Activated CD4-positive, alpha-beta T cell treated with anti-CD3 and anti-CD28 coated beads, Interleukin-2, amount 50 U/mL, for 4 hours (primary cell): Measurements from ENCODE around the gene GUCD1.
"Not testable (repeated sequence)": the region's sequence is repeated elsewhere in the genome, so short reads cannot be mapped to it uniquely, and the experiment has no call there.

Experiments
- DNase-seq, 2 experiments: peaks; one replicate each; pipeline ENCODE4 v3.0.0-alpha.2; 2020

GUCD1 gene

GRCh38 chr22:24554313-24555164 is at the start of gene GUCD1:
Gene GUCD1 (minus strand): TSS chr22:24555138. CDS start chr22:24554991, 147 bp downstream.
- DNase-seq, result peak; percentile 11 to 29

- peak in 1 of 2 experiments; percentile 13 for DNase-seq
These were observed 49.1 kb upstream of the GUCD1 start for GRCh38 chr22:24603770-24604629.

- DNase-seq, result not testable (repeated sequence)
These were observed 48.2 kb upstream of the GUCD1 start, which contains the start of gene GGT1 for GRCh38 chr22:24602847-24603769. Gene GGT1 (plus strand): TSS chr22:24603193. CDS start chr22:24611082, 7,889 bp downstream.

- DNase-seq, result not testable (repeated sequence)
These were observed 47.3 kb upstream of the GUCD1 start for GRCh38 chr22:24602105-24602749.

- no peak for DNase-seq
These were observed 46.5 kb upstream of the GUCD1 start for GRCh38 chr22:24601217-24602104.

- not testable (repeated sequence) for DNase-seq
These were observed 45.2 kb upstream of the GUCD1 start for GRCh38 chr22:24599958-24600715.

GRCh38 chr22:24599514-24599913 is 44.6 kb upstream of the GUCD1 start:
- DNase-seq, result no peak

GRCh38 chr22:24597076-24597475 is 42.1 kb upstream of the GUCD1 start:
- DNase-seq, result not testable (repeated sequence)

GRCh38 chr22:24595863-24596262 is 40.9 kb upstream of the GUCD1 start:
- no peak for DNase-seq

GRCh38 chr22:24595228-24595627 is 40.3 kb upstream of the GUCD1 start:
- DNase-seq, result no peak

- no peak for DNase-seq
These were observed 39.7 kb upstream of the GUCD1 start for GRCh38 chr22:24594569-24595120.

- no peak for DNase-seq
These were observed 39.1 kb upstream of the GUCD1 start for GRCh38 chr22:24593836-24594568.

GRCh38 chr22:24593559-24593835 is 38.6 kb upstream of the GUCD1 start:
- not testable (repeated sequence) for DNase-seq

GRCh38 chr22:24592851-24593558 is 38.1 kb upstream of the GUCD1 start, which contains the start of gene LRRC75B:
Gene LRRC75B (minus strand): TSS chr22:24593073. CDS start chr22:24593039, 34 bp downstream.
- DNase-seq, result no peak

GRCh38 chr22:24592058-24592850 is 37.3 kb upstream of the GUCD1 start:
- no peak for DNase-seq

- no peak for DNase-seq
These were observed 36.4 kb upstream of the GUCD1 start for GRCh38 chr22:24591286-24591830.

- no peak for DNase-seq
These were observed 35.7 kb upstream of the GUCD1 start for GRCh38 chr22:24590596-24591173.
